ENCODE measurements around the gene HOXA9. TPM values are rescaled to one million over a fixed set of nuclear protein-coding genes. Genes with fewer than 3 reads are reported as not detected.

HOXA9 gene
- polyA plus RNA-seq, 4 donors = 0.28 to 74.3 TPM; not detected in 2

DNA sequence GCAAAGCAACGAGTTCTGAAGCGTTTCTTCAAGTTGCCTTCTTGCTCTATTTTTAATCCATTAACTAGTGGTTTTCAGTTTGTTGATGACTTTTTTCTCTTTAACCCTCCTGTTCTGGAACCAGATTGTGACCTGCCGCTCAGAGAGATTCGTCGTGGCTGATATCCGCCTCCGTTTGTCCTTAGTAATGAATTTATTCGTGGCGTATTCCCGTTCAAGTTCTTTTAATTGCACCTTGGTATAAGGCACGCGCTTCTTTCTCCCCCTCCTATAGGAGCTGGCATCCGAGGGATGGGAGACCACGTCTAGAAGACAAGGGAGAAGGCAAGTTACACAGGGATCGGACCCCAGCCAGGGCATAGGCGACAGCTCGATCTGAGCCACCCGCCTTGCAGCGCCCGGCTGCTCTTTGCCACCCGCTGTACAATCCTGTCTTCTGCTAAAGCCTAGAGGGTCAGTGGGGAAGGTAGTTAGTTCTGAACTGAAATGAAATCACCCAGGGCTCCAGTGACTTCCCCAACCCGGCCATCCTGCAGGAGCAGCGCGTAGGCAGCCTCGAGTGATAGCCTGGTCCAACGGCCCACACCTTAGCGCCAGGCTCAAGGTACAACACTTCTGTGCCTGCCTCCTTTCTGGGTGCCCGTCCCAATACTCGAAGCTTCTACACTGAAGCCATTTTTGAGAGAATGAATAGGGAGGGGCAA is 33.0 kb upstream of the HOXA9 start:
- FAIRE-seq = no peak
- peaks cover 19 to 85% (median 53%) of the 10 kb centered on the region in 3 donors for H3K27me3 ChIP-seq (ENCODE audit: control insufficient read depth in 3 of 3, insufficient read depth in 3 of 3, low read length in 3 of 3)
- no peaks in the 10 kb centered on the region for H3K9me3 ChIP-seq (ENCODE audit: control insufficient read depth in 2 of 2, insufficient read depth in 1 of 2, low read depth in 1 of 2, low read length in 1 of 2)
- H3K27ac ChIP-seq (ENCODE audit: low read depth in 1 of 3, low read length in 2 of 3) = no peak overlapping the region
- 9 to 10% (median 10%) methylated on average over 29 of the region's 29 CpGs for WGBS, 3 donors
- H3K4me1 ChIP-seq (ENCODE audit: control insufficient read depth in 3 of 3, insufficient read depth in 2 of 3, low read depth in 1 of 3, low read length in 2 of 3) = peaks cover 0 to 10% (median 3%) of the 10 kb centered on the region in 3 donors
- peak overlapping the region in 2 of 3 donors; percentile 31 to 69 for H3K4me3 ChIP-seq (ENCODE audit: low read depth in 1 of 3, low read length in 3 of 3)
- no peaks in the 10 kb centered on the region for H3K36me3 ChIP-seq (ENCODE audit: control insufficient read depth in 3 of 3, insufficient read depth in 2 of 3, low read depth in 1 of 3, low read length in 3 of 3)
- peak in 1 of 2 donors; percentile 42 for DNase-seq

- Histone ChIP-seq H3K27ac (ENCODE audit: low read depth in 1 of 3, low read length in 2 of 3) (no peak overlapping the region), H3K4me1 (ENCODE audit: control insufficient read depth in 3 of 3, insufficient read depth in 2 of 3, low read depth in 1 of 3, low read length in 2 of 3) (peaks cover 0 to 11% (median 8%) of the 10 kb centered on the region in 3 donors), H3K36me3 (ENCODE audit: control insufficient read depth in 3 of 3, insufficient read depth in 2 of 3, low read depth in 1 of 3, low read length in 3 of 3) (no peaks in the 10 kb centered on the region), H3K27me3 (ENCODE audit: control insufficient read depth in 3 of 3, insufficient read depth in 3 of 3, low read length in 3 of 3) (peaks cover 19 to 84% (median 53%) of the 10 kb centered on the region in 3 donors), H3K4me3 (ENCODE audit: low read depth in 1 of 3, low read length in 3 of 3) (peak overlapping the region in 2 of 3 donors; percentile 4 to 31), H3K9me3 (ENCODE audit: control insufficient read depth in 2 of 2, insufficient read depth in 1 of 2, low read depth in 1 of 2, low read length in 1 of 2) (no peaks in the 10 kb centered on the region)
- WGBS, 3 donors = 17 to 23% (median 18%) methylated on average over 18 of the region's 18 CpGs
- DNase-seq (peak in 1 of 2 donors; percentile 46), FAIRE-seq (no peak)
Measured at GRCh38 chr7:27197137-27198042, 32.1 kb upstream of the HOXA9 start.

DNA sequence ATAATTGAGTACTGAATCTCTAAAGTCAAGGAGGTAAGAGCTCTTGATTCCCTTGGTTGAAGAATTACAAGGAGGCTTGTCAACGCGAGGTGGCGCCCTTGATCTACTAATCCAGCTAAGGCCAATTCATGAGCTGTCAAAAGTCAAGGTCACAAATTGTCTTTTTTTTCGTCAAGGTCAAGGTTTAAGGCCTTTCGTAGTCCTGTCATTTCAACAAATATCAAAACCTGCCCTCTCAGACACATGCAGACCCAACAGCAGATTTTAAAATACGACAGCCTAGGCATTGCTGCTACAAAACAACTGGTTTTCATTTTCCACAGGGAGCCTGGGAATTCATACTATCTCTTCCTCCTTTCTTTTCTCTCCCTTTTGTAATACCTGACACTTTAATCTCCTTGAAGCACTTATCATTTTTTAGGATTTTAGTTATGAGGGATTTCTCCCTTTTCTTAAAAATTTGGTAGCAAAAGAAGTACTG is 31.0 kb upstream of the HOXA9 start:
- FAIRE-seq (no peak), DNase-seq (peak; percentile 69 to 85)
- no peak overlapping the region for H3K27ac ChIP-seq (ENCODE audit: low read depth in 1 of 3, low read length in 2 of 3)
- no peaks in the 10 kb centered on the region for H3K36me3 ChIP-seq (ENCODE audit: control insufficient read depth in 3 of 3, insufficient read depth in 2 of 3, low read depth in 1 of 3, low read length in 3 of 3)
- H3K9me3 ChIP-seq (ENCODE audit: control insufficient read depth in 2 of 2, insufficient read depth in 1 of 2, low read depth in 1 of 2, low read length in 1 of 2) = no peaks in the 10 kb centered on the region
- 2 to 5% (median 4%) methylated on average over 6 of the region's 6 CpGs for WGBS, 3 donors
- H3K4me1 ChIP-seq (ENCODE audit: control insufficient read depth in 3 of 3, insufficient read depth in 2 of 3, low read depth in 1 of 3, low read length in 2 of 3) = peaks cover 0 to 8% (median 8%) of the 10 kb centered on the region in 3 donors
- H3K27me3 ChIP-seq (ENCODE audit: control insufficient read depth in 3 of 3, insufficient read depth in 3 of 3, low read length in 3 of 3) = peaks cover 21 to 84% (median 53%) of the 10 kb centered on the region in 3 donors
- no peak overlapping the region for H3K4me3 ChIP-seq (ENCODE audit: low read depth in 1 of 3, low read length in 3 of 3)

DNA sequence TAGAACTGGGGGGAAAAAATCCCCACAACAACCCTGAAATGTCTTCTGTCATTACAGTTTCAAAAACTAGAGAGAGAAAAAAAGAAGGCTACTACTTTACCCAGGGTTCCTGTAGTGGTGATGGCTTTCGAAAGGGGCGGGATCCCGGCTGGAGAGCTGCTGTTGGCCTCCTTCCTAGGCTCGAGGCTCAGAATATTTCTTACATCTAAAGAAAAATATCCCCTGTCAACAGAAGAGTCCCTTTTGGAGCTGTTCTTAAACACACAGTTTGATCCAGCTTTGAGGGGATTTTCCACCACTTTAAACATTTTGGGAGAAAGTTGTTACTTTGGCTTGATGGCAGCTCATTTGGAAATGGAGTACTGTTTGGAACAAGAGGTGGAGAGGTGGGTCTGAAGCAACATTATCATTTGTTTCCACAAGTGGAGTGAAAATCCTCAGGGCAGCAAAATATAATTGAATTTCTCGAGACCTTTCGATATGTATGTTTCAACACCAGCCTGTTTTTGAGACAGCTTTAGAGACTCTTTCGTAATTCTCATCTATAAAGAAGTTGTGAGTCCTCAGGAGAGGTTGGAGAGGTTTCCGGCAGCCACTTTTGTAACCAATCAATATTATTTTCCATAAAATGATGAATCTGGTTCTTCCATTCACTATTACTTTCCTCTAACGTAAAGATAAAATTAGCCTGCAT is 29.5 kb upstream of the HOXA9 start:
- Histone ChIP-seq H3K27ac (ENCODE audit: low read depth in 1 of 3, low read length in 2 of 3) (no peak overlapping the region), H3K4me1 (ENCODE audit: control insufficient read depth in 3 of 3, insufficient read depth in 2 of 3, low read depth in 1 of 3, low read length in 2 of 3) (peaks cover 0 to 5% (median 2%) of the 10 kb centered on the region in 3 donors), H3K9me3 (ENCODE audit: control insufficient read depth in 2 of 2, insufficient read depth in 1 of 2, low read depth in 1 of 2, low read length in 1 of 2) (no peaks in the 10 kb centered on the region), H3K27me3 (ENCODE audit: control insufficient read depth in 3 of 3, insufficient read depth in 3 of 3, low read length in 3 of 3) (peaks cover 15 to 85% (median 53%) of the 10 kb centered on the region in 3 donors), H3K4me3 (ENCODE audit: low read depth in 1 of 3, low read length in 3 of 3) (no peak overlapping the region), H3K36me3 (ENCODE audit: control insufficient read depth in 3 of 3, insufficient read depth in 2 of 3, low read depth in 1 of 3, low read length in 3 of 3) (no peaks in the 10 kb centered on the region)
- FAIRE-seq = no peak
- 27 to 42% (median 35%) methylated on average over 9 of the region's 9 CpGs for WGBS, 3 donors
- DNase-seq = peak in 1 of 2 donors; percentile 18

DNA sequence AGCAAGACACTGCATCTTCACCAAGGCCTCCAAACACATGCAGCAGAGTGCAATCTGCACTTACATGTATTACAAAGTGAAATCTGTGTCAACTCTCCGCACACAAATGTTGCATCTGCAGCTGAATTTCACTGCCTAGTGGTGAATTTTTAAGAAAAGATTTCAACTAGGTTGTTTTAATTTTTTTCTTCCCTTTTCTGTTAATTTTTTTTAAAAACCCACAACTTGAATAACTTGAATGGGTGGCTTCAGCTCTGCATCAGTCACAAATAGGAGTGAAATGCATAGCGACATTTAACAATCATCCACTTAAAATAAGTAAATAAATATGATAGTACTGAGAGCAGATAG is 28.6 kb upstream of the HOXA9 start:
- Histone ChIP-seq H3K27me3 (ENCODE audit: control insufficient read depth in 3 of 3, insufficient read depth in 3 of 3, low read length in 3 of 3) (peaks cover 17 to 89% (median 59%) of the 10 kb centered on the region in 3 donors), H3K4me3 (ENCODE audit: low read depth in 1 of 3, low read length in 3 of 3) (no peak overlapping the region)
- FAIRE-seq = no peak

GRCh38 chr7:27193335-27194001 is 28.1 kb upstream of the HOXA9 start:
- H3K27me3 ChIP-seq (ENCODE audit: control insufficient read depth in 3 of 3, insufficient read depth in 3 of 3, low read length in 3 of 3) = peaks cover 14 to 89% (median 59%) of the 10 kb centered on the region in 3 donors
- H3K4me3 ChIP-seq (ENCODE audit: low read depth in 1 of 3, low read length in 3 of 3) = peak overlapping the region; percentile 20 to 43 (median 31)
- H3K4me1 ChIP-seq (ENCODE audit: control insufficient read depth in 3 of 3, insufficient read depth in 2 of 3, low read depth in 1 of 3, low read length in 2 of 3) = peaks cover 0 to 7% (median 5%) of the 10 kb centered on the region in 3 donors
- no peaks in the 10 kb centered on the region for H3K36me3 ChIP-seq (ENCODE audit: control insufficient read depth in 3 of 3, insufficient read depth in 2 of 3, low read depth in 1 of 3, low read length in 3 of 3)
- 12 to 13% (median 13%) methylated on average over 29 of the region's 29 CpGs for WGBS, 3 donors
- H3K9me3 ChIP-seq (ENCODE audit: control insufficient read depth in 2 of 2, insufficient read depth in 1 of 2, low read depth in 1 of 2, low read length in 1 of 2) = no peaks in the 10 kb centered on the region
- DNase-seq (no peak), FAIRE-seq (no peak)
- H3K27ac ChIP-seq (ENCODE audit: low read depth in 1 of 3, low read length in 2 of 3) = peak overlapping the region in 1 of 3 donors; percentile 3

More for the DNA sequence above, 28.6 kb upstream of the HOXA9 start:
- DNase-seq = no peak
- WGBS, 3 donors = 22 to 31% (median 28%) methylated on average over 2 of the region's 2 CpGs
- H3K9me3 ChIP-seq (ENCODE audit: control insufficient read depth in 2 of 2, insufficient read depth in 1 of 2, low read depth in 1 of 2, low read length in 1 of 2) = no peaks in the 10 kb centered on the region
- H3K4me1 ChIP-seq (ENCODE audit: control insufficient read depth in 3 of 3, insufficient read depth in 2 of 3, low read depth in 1 of 3, low read length in 2 of 3) = peaks cover 0 to 5% (median 4%) of the 10 kb centered on the region in 3 donors
- H3K36me3 ChIP-seq (ENCODE audit: control insufficient read depth in 3 of 3, insufficient read depth in 2 of 3, low read depth in 1 of 3, low read length in 3 of 3) = no peaks in the 10 kb centered on the region
- H3K27ac ChIP-seq (ENCODE audit: low read depth in 1 of 3, low read length in 2 of 3) = no peak overlapping the region

GRCh38 chr7:27192546-27193334 is 27.4 kb upstream of the HOXA9 start:
- Histone ChIP-seq H3K27ac (ENCODE audit: low read depth in 1 of 3, low read length in 2 of 3) (peak overlapping the region in 1 of 3 donors; percentile 25), H3K4me1 (ENCODE audit: control insufficient read depth in 3 of 3, insufficient read depth in 2 of 3, low read depth in 1 of 3, low read length in 2 of 3) (peaks cover 0 to 11% (median 5%) of the 10 kb centered on the region in 3 donors), H3K36me3 (ENCODE audit: control insufficient read depth in 3 of 3, insufficient read depth in 2 of 3, low read depth in 1 of 3, low read length in 3 of 3) (no peaks in the 10 kb centered on the region), H3K4me3 (ENCODE audit: low read depth in 1 of 3, low read length in 3 of 3) (peak overlapping the region; percentile 27 to 43 (median 31)), H3K9me3 (ENCODE audit: control insufficient read depth in 2 of 2, insufficient read depth in 1 of 2, low read depth in 1 of 2, low read length in 1 of 2) (no peaks in the 10 kb centered on the region), H3K27me3 (ENCODE audit: control insufficient read depth in 3 of 3, insufficient read depth in 3 of 3, low read length in 3 of 3) (peaks cover 14 to 89% (median 62%) of the 10 kb centered on the region in 3 donors)
- 1 to 3% (median 3%) methylated on average over 76 to 78 of the region's 78 CpGs for WGBS, 3 donors
- no peak for FAIRE-seq
- DNase-seq = no peak

Measured in small intestine (tissue), 7 donors.